Skeletal muscle satellite cell (primary cell): ENCODE data around the gene FKBP7.

Experiments used
- H3K27me3 ChIP-seq: 2 replicates; pipeline ENCODE4 v1.7.0; 2013; ENCODE audit warnings: low read length; ENCODE audit not compliant: control insufficient read depth, insufficient read depth
- H3K36me3 ChIP-seq: 2 replicates; pipeline ENCODE4 v1.7.0; 2013; ENCODE audit warnings: mild to moderate bottlenecking, control low read depth, low read length; ENCODE audit not compliant: insufficient read depth
- H3K4me1 ChIP-seq: 2 replicates; pipeline ENCODE4 v1.7.0; 2013; ENCODE audit warnings: low read length; ENCODE audit not compliant: control insufficient read depth, insufficient read depth
- H3K4me2 ChIP-seq: 2 replicates; pipeline ENCODE4 v1.7.0; 2013; ENCODE audit warnings: mild to moderate bottlenecking, low read length
- H3K4me3 ChIP-seq: 2 replicates; pipeline ENCODE4 v1.7.0; 2013; ENCODE audit warnings: low read length
- H3K9ac ChIP-seq: 2 replicates; pipeline ENCODE4 v1.7.0; 2013; ENCODE audit warnings: mild to moderate bottlenecking, low read depth, low read length, moderate library complexity
- H3K9me3 ChIP-seq: replicated peaks from 2 replicates; pipeline ENCODE4 v1.7.0; 2013; ENCODE audit warnings: mild to moderate bottlenecking, control low read depth, low read length

Gene FKBP7

DNA sequence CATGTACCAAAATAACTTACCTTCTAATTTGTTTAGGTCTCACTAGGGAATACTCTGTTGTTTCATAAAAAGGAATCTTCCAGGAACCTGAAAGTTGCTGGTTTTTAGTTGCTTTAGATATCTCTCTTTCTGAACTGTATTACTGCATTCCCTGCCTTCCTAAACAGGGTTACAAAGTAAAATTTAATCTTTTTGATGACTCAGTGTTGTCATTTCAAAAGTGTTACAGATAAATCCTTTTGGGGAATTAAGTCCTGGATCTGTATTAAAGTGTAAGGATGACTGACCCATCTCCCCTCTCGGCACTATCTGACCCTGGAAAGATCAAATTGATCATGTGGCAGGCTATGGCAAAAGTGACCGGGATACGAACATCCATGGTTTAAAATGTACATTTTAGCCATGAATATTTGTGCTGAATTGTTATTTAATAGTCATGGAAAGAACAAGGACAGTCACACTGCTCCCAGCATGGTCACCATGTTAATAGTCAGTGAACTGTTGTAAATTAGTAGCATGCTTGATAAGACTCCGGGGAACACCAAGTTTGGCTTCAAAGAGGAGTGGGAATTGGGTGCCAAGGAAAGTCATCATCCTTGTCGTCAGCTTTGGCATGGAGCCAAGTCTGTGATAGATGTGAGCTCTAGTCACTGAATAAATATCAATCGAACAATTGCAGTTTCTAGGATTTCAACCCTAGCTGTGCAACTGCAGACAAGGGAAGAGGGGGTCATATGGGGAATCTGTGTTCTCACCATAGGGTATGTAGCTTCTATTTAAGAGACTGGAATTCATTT is 6.0 kb upstream of the FKBP7 start:
- no peaks in the 10 kb centered on the region for H3K9me3 ChIP-seq
- H3K27me3 ChIP-seq: no peaks in the 10 kb centered on the region
- no peak overlapping the region for H3K9ac ChIP-seq
- peak overlapping the region; percentile 45 for H3K4me2 ChIP-seq
- no peak overlapping the region for H3K4me3 ChIP-seq
- peaks cover 28% of the 10 kb centered on the region for H3K4me1 ChIP-seq
- peaks cover 14% of the 10 kb centered on the region for H3K36me3 ChIP-seq

DNA sequence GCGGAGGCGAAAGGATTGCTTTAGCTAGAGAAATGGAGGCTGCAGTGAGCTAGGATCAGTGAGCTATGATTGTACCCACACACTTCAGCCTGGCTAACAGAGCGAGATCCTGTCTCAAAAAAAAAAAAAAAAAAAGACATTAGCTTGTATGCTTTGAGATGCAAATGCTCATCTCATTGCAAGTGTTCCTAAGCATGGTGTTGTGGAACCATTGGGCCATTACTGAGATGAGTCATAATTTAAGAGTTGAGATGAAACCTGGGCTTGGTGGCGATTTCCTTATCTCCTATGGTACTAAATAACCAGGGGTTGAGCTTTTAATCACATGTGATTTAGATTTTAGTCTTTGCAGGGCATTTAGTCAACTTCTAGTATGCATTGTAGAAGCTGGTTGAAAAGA is 4.0 kb upstream of the FKBP7 start:
- H3K9ac ChIP-seq: no peak overlapping the region
- H3K4me3 ChIP-seq: no peak overlapping the region
- peaks cover 13% of the 10 kb centered on the region for H3K36me3 ChIP-seq

DNA sequence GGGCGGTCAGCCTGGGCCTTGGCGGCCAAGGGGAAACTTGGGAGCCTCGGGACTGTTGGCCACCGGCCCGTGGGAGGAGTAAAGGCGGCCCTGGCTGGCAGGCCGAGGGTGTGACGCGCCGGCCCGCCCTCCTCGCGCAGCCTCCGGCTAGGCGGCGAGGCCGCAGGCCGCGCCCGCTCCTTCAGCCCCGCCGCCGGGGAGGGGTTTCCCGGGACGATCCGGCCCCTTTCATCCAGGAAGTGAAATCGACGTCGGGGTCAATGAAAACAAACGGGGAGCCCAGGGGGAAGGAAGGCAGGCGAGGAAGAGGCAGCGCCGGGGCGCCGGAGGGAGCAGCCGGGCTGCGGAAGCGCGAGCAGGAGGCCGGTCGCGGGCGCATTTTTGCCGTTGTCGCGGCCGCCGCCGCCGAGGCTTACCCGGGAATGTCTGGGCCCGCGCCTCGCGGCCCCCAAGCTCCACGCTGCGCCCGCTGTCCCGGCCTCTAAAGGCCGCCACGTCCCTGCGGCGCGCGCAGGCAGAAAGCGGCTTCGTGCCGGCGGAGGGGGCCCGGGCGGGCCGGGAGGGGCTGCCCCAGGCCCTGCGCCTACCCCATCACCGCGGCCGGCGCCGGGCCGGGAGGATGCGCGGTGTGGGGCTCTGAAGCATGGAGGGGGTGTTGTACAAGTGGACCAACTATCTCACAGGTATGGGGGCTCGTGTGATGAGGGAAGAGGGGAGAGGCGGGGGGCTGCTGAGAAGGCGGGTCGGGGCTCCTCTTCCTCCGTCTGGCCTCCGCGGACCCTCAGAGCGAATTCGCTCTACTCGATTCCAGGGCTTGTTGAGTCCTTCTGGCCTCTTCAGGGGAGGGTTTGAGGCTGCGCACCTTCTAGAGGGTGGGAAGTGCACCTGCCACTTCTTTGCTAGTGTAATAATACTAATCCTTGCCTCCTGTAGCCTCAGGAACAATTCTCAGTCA is 2.1 kb upstream of the FKBP7 start, which contains the start of gene PLEKHA3:
Gene PLEKHA3 (plus strand): TSS at position 231 of the 955 bp plus-strand sequence. CDS start 413 bp downstream, at position 644.
- Histone ChIP-seq H3K9ac (peak within 1 kb of the TSS; percentile 88), H3K4me1 (peaks cover 32% of the 10 kb centered on the region), H3K36me3 (no peaks in the 10 kb centered on the region), H3K9me3 (no peaks in the 10 kb centered on the region), H3K4me2 (peak within 1 kb of the TSS; percentile 97), H3K4me3 (peak within 1 kb of the TSS; percentile 90), H3K27me3 (no peaks in the 10 kb centered on the region)

More for the DNA sequence above, 4.0 kb upstream of the FKBP7 start:
- H3K9me3 ChIP-seq: no peaks in the 10 kb centered on the region
- H3K4me2 ChIP-seq: peak overlapping the region; percentile 97
- no peaks in the 10 kb centered on the region for H3K27me3 ChIP-seq
- H3K4me1 ChIP-seq: peaks cover 32% of the 10 kb centered on the region

DNA sequence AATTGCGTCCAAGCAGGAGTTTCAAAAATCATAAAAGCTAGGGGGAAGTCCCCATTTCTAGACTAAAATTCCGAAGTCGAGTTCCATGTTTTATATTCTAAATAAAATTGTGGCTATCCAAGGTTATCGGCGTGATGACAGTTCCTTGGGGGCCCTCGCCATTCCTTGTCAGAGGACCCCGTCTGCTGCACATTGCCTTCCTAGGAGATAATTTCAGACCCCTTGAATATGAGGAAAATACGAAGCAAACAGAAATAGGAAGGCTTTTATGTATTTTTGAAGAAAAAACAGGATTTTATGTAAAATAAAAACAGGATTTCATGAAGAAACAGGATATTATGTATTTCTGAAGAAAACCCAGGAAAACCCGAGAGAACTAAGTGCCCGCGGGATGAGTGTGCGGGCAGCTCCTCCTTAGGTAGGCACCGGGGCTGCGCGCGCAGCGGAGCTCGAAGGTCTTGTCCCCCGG is 1.4 kb upstream of the FKBP7 start:
- Histone ChIP-seq H3K36me3 (no peaks in the 10 kb centered on the region), H3K27me3 (no peaks in the 10 kb centered on the region), H3K4me2 (peak overlapping the region; percentile 97), H3K4me3 (peak overlapping the region; percentile 81), H3K4me1 (peaks cover 29% of the 10 kb centered on the region), H3K9me3 (no peaks in the 10 kb centered on the region), H3K9ac (peak overlapping the region; percentile 88)

DNA sequence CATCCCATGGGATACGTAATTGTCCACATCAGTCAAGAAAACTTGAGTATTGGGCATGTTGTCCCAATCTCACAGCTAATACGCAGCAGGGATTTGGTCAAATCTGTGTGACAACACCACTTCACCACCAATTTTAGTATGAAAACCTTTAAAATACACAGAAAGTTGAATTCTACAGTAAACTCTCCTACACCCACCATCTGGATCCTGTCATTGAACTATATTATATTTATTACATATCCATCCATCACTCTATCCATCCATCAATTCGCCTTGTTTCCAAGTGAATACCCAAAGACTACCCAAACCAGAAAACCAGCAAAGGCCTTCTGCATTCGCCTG is 846 bp upstream of the FKBP7 start:
- H3K27me3 ChIP-seq: no peaks in the 10 kb centered on the region
- peak overlapping the region; percentile 97 for H3K4me2 ChIP-seq
- no peaks in the 10 kb centered on the region for H3K9me3 ChIP-seq
- H3K4me3 ChIP-seq: peak overlapping the region; percentile 90
- H3K4me1 ChIP-seq: peaks cover 24% of the 10 kb centered on the region
- H3K9ac ChIP-seq: no peak overlapping the region
- no peaks in the 10 kb centered on the region for H3K36me3 ChIP-seq

DNA sequence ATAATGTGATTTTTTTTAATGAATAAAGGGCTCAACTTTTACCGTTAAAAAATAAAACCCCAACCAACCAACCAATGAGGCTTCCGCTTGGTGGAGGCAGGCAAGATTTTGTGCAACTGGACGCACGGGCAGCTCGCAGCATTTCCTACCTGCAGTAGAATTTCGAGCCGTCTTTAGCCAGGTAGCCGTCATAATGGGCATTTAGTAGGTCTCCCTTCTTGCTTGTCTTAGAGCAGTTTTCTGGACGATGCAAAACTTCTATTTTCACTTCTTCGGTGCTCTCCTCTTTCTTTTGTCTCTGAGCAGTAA is 316 bp downstream of the FKBP7 start:
- Histone ChIP-seq H3K4me2 (peak overlapping the region; percentile 97), H3K4me3 (peak overlapping the region; percentile 90), H3K4me1 (peaks cover 17% of the 10 kb centered on the region), H3K36me3 (no peaks in the 10 kb centered on the region), H3K9ac (peak overlapping the region; percentile 95), H3K27me3 (no peaks in the 10 kb centered on the region), H3K9me3 (no peaks in the 10 kb centered on the region)

DNA sequence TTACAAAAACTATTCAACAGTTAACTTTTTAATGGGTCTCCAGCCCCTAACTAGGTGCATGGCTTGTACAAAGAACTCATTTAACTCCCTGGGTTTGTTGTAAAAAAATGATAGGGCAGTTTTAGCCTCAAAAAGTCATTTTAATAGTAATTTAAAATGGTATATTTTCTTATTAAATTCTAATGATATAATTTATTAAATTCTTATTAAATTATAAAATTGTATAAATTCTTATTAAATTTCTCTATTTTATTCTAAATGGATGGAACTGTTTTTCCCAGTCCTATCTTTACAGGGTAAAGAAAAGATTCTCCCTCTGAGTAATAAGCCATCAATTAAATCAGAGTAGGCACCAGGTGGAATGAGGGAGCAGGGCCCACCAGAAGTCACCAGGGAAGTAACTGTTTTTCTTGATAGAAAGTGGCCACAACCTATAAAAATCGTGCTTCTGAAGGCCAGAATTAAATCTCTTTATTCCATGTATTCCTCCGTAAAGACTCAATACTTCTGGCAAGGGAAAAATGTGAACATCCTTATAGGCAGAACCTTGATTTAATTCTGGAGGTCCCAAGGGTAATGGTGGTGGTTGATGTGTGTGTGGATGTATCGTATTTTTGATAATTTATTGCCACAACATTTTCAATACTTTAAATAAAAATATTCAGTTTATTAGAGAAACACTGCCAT is 814 bp downstream of the FKBP7 start:
- Histone ChIP-seq H3K9ac (peak overlapping the region; percentile 95), H3K4me3 (peak overlapping the region; percentile 90), H3K9me3 (no peaks in the 10 kb centered on the region), H3K36me3 (no peaks in the 10 kb centered on the region), H3K4me2 (peak overlapping the region; percentile 97), H3K4me1 (peaks cover 17% of the 10 kb centered on the region), H3K27me3 (no peaks in the 10 kb centered on the region)

DNA sequence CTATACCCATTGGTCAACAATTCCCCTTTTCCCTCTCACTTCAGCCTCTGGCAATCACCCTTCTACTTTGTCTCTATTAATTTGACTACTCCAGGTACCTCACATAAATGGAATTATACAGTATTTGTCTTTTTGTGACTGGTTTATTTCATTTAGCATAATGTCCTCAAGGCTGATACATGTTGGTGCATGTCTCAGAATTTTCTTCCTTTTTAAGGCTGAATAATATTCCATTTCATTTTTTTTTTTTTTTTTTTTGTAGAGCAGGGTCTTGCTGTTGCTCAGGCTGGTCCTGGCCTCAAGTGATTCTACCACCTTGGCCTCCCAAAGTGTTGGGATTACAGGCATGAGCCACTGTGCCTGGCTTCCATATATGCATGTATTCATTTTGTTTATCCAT is 1.9 kb downstream of the FKBP7 start:
- Histone ChIP-seq H3K4me3 (no peak overlapping the region), H3K9ac (no peak overlapping the region), H3K4me1 (peaks cover 13% of the 10 kb centered on the region), H3K4me2 (peak overlapping the region; percentile 97), H3K27me3 (no peaks in the 10 kb centered on the region), H3K9me3 (no peaks in the 10 kb centered on the region), H3K36me3 (no peaks in the 10 kb centered on the region)

DNA sequence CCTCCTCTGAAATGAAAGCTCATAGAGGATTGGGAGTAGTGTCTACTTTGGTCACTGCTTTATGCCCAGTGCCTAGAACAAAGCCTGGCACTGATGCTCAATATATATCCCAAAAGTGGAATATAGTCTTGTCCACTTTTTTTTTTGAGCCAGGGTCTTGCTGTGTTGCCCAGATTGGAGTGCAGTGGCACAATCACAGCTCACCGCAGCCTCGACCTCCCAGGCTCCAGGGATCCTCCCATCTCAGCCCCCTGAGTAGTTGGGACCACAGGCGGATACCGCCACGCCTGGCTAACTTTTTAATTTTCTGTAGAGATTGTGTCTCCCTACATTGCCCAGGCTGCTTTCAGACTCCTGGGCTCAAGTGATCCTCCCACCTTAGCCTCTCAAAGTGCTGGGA is 3.8 kb downstream of the FKBP7 start:
- H3K4me1 ChIP-seq: peaks cover 5% of the 10 kb centered on the region
- no peak overlapping the region for H3K4me3 ChIP-seq
- H3K9ac ChIP-seq: no peak overlapping the region
- H3K36me3 ChIP-seq: no peaks in the 10 kb centered on the region
- no peak overlapping the region for H3K4me2 ChIP-seq
- no peaks in the 10 kb centered on the region for H3K9me3 ChIP-seq
- H3K27me3 ChIP-seq: no peaks in the 10 kb centered on the region

DNA sequence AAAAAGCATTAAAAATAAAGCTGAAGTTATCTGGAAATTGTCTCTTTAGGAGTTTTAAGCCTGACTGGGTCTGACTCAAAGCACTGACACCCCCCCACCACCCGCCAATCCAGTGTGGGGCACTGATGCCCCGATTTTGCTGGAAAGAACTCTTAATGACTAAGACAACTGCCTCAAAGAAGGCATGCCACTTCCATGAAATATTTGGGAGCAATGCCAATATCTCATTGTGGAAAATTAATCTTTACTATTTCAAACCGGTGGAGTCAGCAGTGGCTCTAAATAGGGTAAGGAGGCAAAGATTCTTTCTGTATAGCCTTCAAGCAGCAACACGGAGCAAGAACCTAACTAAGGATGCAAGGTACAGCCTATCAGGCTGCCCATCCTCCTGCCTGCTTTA is 4.5 kb downstream of the FKBP7 start:
- no peak overlapping the region for H3K4me3 ChIP-seq
- H3K36me3 ChIP-seq: no peaks in the 10 kb centered on the region
- no peaks in the 10 kb centered on the region for H3K4me1 ChIP-seq
- no peak overlapping the region for H3K9ac ChIP-seq
- no peaks in the 10 kb centered on the region for H3K27me3 ChIP-seq
- H3K9me3 ChIP-seq: no peaks in the 10 kb centered on the region
- no peak overlapping the region for H3K4me2 ChIP-seq

DNA sequence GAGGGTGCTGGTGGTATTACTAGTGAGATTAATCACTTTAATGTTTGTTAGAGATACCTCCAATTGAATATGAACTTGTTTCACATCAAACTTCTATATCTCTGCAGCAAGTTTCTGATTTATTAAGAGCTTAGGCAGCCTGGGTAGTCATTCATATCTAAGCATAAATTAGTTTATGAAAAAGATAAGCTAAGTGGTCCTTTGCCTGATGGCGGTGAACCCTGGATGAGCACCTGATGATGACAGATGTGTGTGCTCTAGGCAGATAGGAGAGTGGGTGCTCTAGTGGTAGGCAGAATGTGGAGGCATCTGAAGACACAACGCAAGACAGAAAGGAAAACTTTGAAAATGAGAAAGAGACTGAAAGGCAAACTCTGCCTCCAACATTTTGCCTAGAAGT is 5.0 kb downstream of the FKBP7 start:
- Histone ChIP-seq H3K36me3 (no peaks in the 10 kb centered on the region), H3K27me3 (no peaks in the 10 kb centered on the region), H3K4me3 (no peak overlapping the region), H3K4me1 (no peaks in the 10 kb centered on the region), H3K9ac (no peak overlapping the region), H3K9me3 (no peaks in the 10 kb centered on the region), H3K4me2 (no peak overlapping the region)
